WTC11 (cell line): ENCODE measurements around the gene MEX3B. TPM values are rescaled to one million over a fixed set of nuclear protein-coding genes. Genes with fewer than 3 reads are reported as not detected.
A peak's percentile ranks its signal among the peaks of the same experiment; 100 is the strongest.

Experiments used
- ATAC-seq: fragments of 200-7000 bp; cut with Tn5 transposase; 2 replicates; pipeline ENCODE4 v1.10.0; 2021; ENCODE audit warnings: mild to moderate bottlenecking, moderate library complexity
- CTCF ChIA-PET: fragments of 300-600 bp; sonication (Branson Sonifier 250); formaldehyde crosslinking; loops from one replicate; lab custom pipeline; 2021; ENCODE audit warnings: antibody characterized with exemption; lab: Charles Lee
- POLR2A ChIA-PET: fragments of 350-600 bp; sonication (Branson Sonifier 250); formaldehyde crosslinking; loops from one replicate; lab custom pipeline; 2021; ENCODE audit warnings: antibody characterized with exemption; lab: Charles Lee
- DNase-seq: peaks from one replicate; pipeline ENCODE4 v3.0.0; 2021; ENCODE audit warnings: low spot score
- H3K27ac Mint-ChIP-seq: 2 replicates; pipeline ENCODE4 v1.8.0; 2021; ENCODE audit warnings: mixed read lengths
- H3K27me3 Mint-ChIP-seq: 2 replicates; pipeline ENCODE4 v1.8.0; 2021; ENCODE audit warnings: low read depth, mild to moderate bottlenecking, moderate library complexity, mixed read lengths
- H3K36me3 Mint-ChIP-seq: 2 replicates; pipeline ENCODE4 v1.8.0; 2021; ENCODE audit warnings: mixed read lengths
- H3K4me1 Mint-ChIP-seq: 2 replicates; pipeline ENCODE4 v1.8.0; 2022; ENCODE audit warnings: mixed read lengths
- H3K4me3 Mint-ChIP-seq: 2 replicates; pipeline ENCODE4 v1.8.0; 2021; ENCODE audit warnings: mild to moderate bottlenecking, moderate library complexity, mixed read lengths
- H3K9me3 Mint-ChIP-seq: 2 replicates; pipeline ENCODE4 v1.8.0; 2021; ENCODE audit warnings: mixed read lengths
- AR ChIP-seq: fragments of 250-450 bp; sonication (Bioruptor Pico); IDR thresholded peaks from 2 replicates; pipeline ENCODE4 v1.9.0; 2021; ENCODE audit warnings: mild to moderate bottlenecking
- ATF1 ChIP-seq: sonication (generic); formaldehyde crosslinking; IDR thresholded peaks from 2 replicates; pipeline ENCODE4 v1.8.1; 2023; ENCODE audit warnings: mild to moderate bottlenecking, moderate library complexity, missing genetic modification reagents
- ATF3 ChIP-seq: sonication (generic); formaldehyde crosslinking; conservative IDR thresholded peaks from 2 replicates; pipeline ENCODE4 v1.8.1; 2022; ENCODE audit warnings: mild to moderate bottlenecking, missing genetic modification reagents
- CBFB ChIP-seq: sonication (generic); formaldehyde crosslinking; IDR thresholded peaks from 2 replicates; pipeline ENCODE4 v1.8.1; 2022; ENCODE audit warnings: mild to moderate bottlenecking, low read depth, missing genetic modification reagents
- E2F4 ChIP-seq: sonication (generic); formaldehyde crosslinking; IDR thresholded peaks from 2 replicates; pipeline ENCODE4 v1.8.1; 2022; ENCODE audit warnings: low read depth, mild to moderate bottlenecking, moderate library complexity, missing genetic modification reagents, borderline replicate concordance
- ESRRA ChIP-seq: sonication (generic); formaldehyde crosslinking; IDR thresholded peaks from 2 replicates; pipeline ENCODE4 v1.8.1; 2022; ENCODE audit warnings: mild to moderate bottlenecking, missing genetic modification reagents, borderline replicate concordance
- ETV6 ChIP-seq: sonication (generic); formaldehyde crosslinking; IDR thresholded peaks from 2 replicates; pipeline ENCODE4 v1.8.1; 2022; ENCODE audit warnings: mild to moderate bottlenecking, missing genetic modification reagents
- FOXP1 ChIP-seq: sonication (generic); formaldehyde crosslinking; IDR thresholded peaks from 2 replicates; pipeline ENCODE4 v1.8.0; 2022; ENCODE audit warnings: missing genetic modification reagents, mild to moderate bottlenecking, moderate library complexity, borderline replicate concordance
- HMGXB4 ChIP-seq: sonication (generic); formaldehyde crosslinking; IDR thresholded peaks from 2 replicates; pipeline ENCODE4 v1.8.1; 2023; ENCODE audit warnings: mild to moderate bottlenecking, moderate library complexity, missing genetic modification reagents
- IRF1 ChIP-seq: sonication (generic); formaldehyde crosslinking; IDR thresholded peaks from 2 replicates; pipeline ENCODE4 v1.8.0; 2023; ENCODE audit warnings: missing genetic modification reagents
- IRF2 ChIP-seq: sonication (generic); formaldehyde crosslinking; IDR thresholded peaks from 2 replicates; pipeline ENCODE4 v1.8.0; 2022; ENCODE audit warnings: low read depth, missing genetic modification reagents, borderline replicate concordance
- MAX ChIP-seq: sonication (generic); formaldehyde crosslinking; IDR thresholded peaks from 2 replicates; pipeline ENCODE4 v1.8.0; 2022; ENCODE audit warnings: mild to moderate bottlenecking, missing genetic modification reagents
- MLX ChIP-seq: sonication (generic); formaldehyde crosslinking; IDR thresholded peaks from 2 replicates; pipeline ENCODE4 v1.8.1; 2023; ENCODE audit warnings: mild to moderate bottlenecking, missing genetic modification reagents, moderate library complexity
- MYBL2 ChIP-seq: sonication (generic); formaldehyde crosslinking; IDR thresholded peaks from 2 replicates; pipeline ENCODE4 v1.8.1; 2023; ENCODE audit warnings: mild to moderate bottlenecking, moderate library complexity, missing genetic modification reagents
- NFE2L1 ChIP-seq: sonication (generic); formaldehyde crosslinking; IDR thresholded peaks from 2 replicates; pipeline ENCODE4 v1.8.1; 2023; ENCODE audit warnings: missing genetic modification reagents
- NFYB ChIP-seq: sonication (generic); formaldehyde crosslinking; conservative IDR thresholded peaks from 2 replicates; pipeline ENCODE4 v1.8.0; 2022; ENCODE audit warnings: low read depth, missing genetic modification reagents
- NR1H2 ChIP-seq: sonication (generic); formaldehyde crosslinking; IDR thresholded peaks from 2 replicates; pipeline ENCODE4 v1.9.0; 2021; ENCODE audit warnings: mild to moderate bottlenecking, moderate library complexity, missing genetic modification reagents
- RELA ChIP-seq: sonication (generic); formaldehyde crosslinking; IDR thresholded peaks from 2 replicates; pipeline ENCODE4 v1.8.1; 2022; ENCODE audit warnings: missing genetic modification reagents, mild to moderate bottlenecking, borderline replicate concordance
- SMAD3 ChIP-seq: sonication (generic); formaldehyde crosslinking; IDR thresholded peaks from 2 replicates; pipeline ENCODE4 v1.8.0; 2022; ENCODE audit warnings: missing genetic modification reagents, mild to moderate bottlenecking, borderline replicate concordance
- SP1 ChIP-seq: sonication (generic); formaldehyde crosslinking; conservative IDR thresholded peaks from 2 replicates; pipeline ENCODE4 v1.8.1; 2022; ENCODE audit warnings: missing genetic modification reagents
- TP53 ChIP-seq: sonication (generic); formaldehyde crosslinking; IDR thresholded peaks from 2 replicates; pipeline ENCODE4 v1.8.1; 2023; ENCODE audit warnings: mild to moderate bottlenecking, missing genetic modification reagents
- ZBTB43 ChIP-seq: sonication (generic); formaldehyde crosslinking; IDR thresholded peaks from 2 replicates; pipeline ENCODE4 v1.8.1; 2023; ENCODE audit warnings: mild to moderate bottlenecking, missing genetic modification reagents
- ZNF138 ChIP-seq: sonication (generic); formaldehyde crosslinking; conservative IDR thresholded peaks from 2 replicates; pipeline ENCODE4 v1.8.1; 2022; ENCODE audit warnings: mild to moderate bottlenecking, moderate library complexity, missing genetic modification reagents
- ZNF232 ChIP-seq: sonication (generic); formaldehyde crosslinking; IDR thresholded peaks from 2 replicates; pipeline ENCODE4 v1.8.0; 2022; ENCODE audit warnings: mild to moderate bottlenecking, missing genetic modification reagents
- ZNF416 ChIP-seq: fragments of 250-450 bp; sonication (Bioruptor Pico); IDR thresholded peaks from 2 replicates; pipeline ENCODE4 v1.9.0; 2021; ENCODE audit warnings: mild to moderate bottlenecking, inconsistent platforms
- total RNA-seq: library from RNA; stranded (reverse); gene quantifications from 3 replicates; pipeline ENCODE4 v1.2.3, GENCODE V29; 2021

The MEX3B gene
- total RNA-seq, 1 experiment from 2014 or later = 8.8 TPM

GRCh38 chr15:82043796-82044372 lies 1.9 kb downstream of the MEX3B start (continued):
- TF ChIP-seq AR (no peak), ATF1 (CRISPR knock-in tag) (no peak), ZNF416 (CRISPR knock-in tag) (no peak), E2F4 (CRISPR knock-in tag) (no peak), NFE2L1 (no peak)

- POLR2A ChIA-PET = interaction anchor here (1.0 kb wide), 1 partner anchor 14 kb away, joined by 3 read pairs; no protein-coding TSS in a partner anchor
- no peaks in the 10 kb centered on the region for H3K36me3 Mint-ChIP-seq
- no peak overlapping the region; the same call in 1 of the 2 replicates for H3K27ac Mint-ChIP-seq
- DNase-seq (peak; percentile 44), ATAC-seq (no peak; the same call in 1 of the 2 replicates)
- peaks cover 28% of the 10 kb centered on the region for H3K4me1 Mint-ChIP-seq
- H3K27me3 Mint-ChIP-seq = peaks cover 34% of the 10 kb centered on the region
- no peaks in the 10 kb centered on the region for H3K9me3 Mint-ChIP-seq
- CTCF ChIA-PET = interaction anchor here (0.6 to 2.2 kb wide), 13 partner anchors 13 to 230 kb away, joined by 3 to 10 read pairs (median 4); no protein-coding TSS in a partner anchor
- H3K4me3 Mint-ChIP-seq = peak overlapping the region; percentile 93
- peak; percentile 77 for TF ChIP-seq ETV6
- TF ChIP-seq NR1H2 (CRISPR knock-in tag) = no peak
- 0 out of 2 replicates have a peak, but pooled peaks have one; percentile 32 for TF ChIP-seq SP1 (CRISPR knock-in tag)
- peak; percentile 95 for TF ChIP-seq FOXP1 (CRISPR knock-in tag)
- TF ChIP-seq IRF1 (CRISPR knock-in tag) = 0 out of 2 replicates have a peak, but pooled peaks have one; percentile 71
- TF ChIP-seq ZBTB43 (CRISPR knock-in tag) = peak; percentile 84; the same call in 1 of the 2 replicates
- TF ChIP-seq MAX (CRISPR knock-in tag) = peak; percentile 89
- TF ChIP-seq SMAD3 = 0 out of 2 replicates have a peak, but pooled peaks have one; percentile 31
- TF ChIP-seq RELA (CRISPR knock-in tag) = peak; percentile 74; the same call in 1 of the 2 replicates
- TF ChIP-seq TP53 (CRISPR knock-in tag) = no peak
- no peak for TF ChIP-seq CBFB (CRISPR knock-in tag)
- TF ChIP-seq ZNF138 (CRISPR knock-in tag) = no peak
- TF ChIP-seq HMGXB4 (CRISPR knock-in tag) = no peak
- TF ChIP-seq ESRRA = 0 out of 2 replicates have a peak, but pooled peaks have one; percentile 39
- no peak for TF ChIP-seq ATF3
- peak; percentile 86 for TF ChIP-seq MYBL2 (CRISPR knock-in tag)
- TF ChIP-seq E2F4 (CRISPR knock-in tag) = peak; percentile 57
- TF ChIP-seq MLX (CRISPR knock-in tag) = no peak
- peak; percentile 31; the same call in 1 of the 2 replicates for TF ChIP-seq ZNF232 (CRISPR knock-in tag)
- 0 out of 2 replicates have a peak, but pooled peaks have one; percentile 40 for TF ChIP-seq IRF2 (CRISPR knock-in tag)
- 0 out of 2 replicates have a peak, but pooled peaks have one; percentile 13 for TF ChIP-seq NFYB
Measured at GRCh38 chr15:82043130-82043673, 2.6 kb downstream of the MEX3B start.
